Measurements from ENCODE around the gene CERKL.

The CERKL gene

DNA sequence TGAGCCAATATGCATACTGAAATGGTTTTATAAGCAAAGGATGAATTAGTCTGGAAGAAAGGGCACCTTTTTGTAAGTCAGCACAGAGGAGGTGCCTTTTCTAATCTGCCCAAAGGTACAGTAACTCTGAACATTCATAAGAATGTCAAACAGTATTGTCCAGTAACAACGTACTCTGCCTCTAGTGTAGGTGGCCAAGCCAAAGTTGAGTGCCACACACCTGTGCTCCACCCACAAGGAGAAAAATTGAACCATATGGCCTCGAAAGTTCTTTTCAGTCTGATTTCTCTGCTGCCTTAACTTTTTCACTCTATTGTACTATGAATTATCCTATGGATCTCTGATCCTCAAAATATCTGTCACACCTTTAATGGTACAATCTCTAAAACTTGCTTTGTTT lies 86.8 kb downstream of the CERKL start:
- TF ChIP-seq SIN3A (IDR thresholded peaks at IDR 0.05; ENCODE audit: borderline replicate concordance, insufficient read depth, low read length) (no peak), TAF1 (IDR thresholded peaks at IDR 0.05; ENCODE audit: borderline replicate concordance, insufficient read depth, low read length) (no peak), POLR2AphosphoS5 (IDR thresholded peaks at IDR 0.05; ENCODE audit: low read depth, low read length) (no peak), FOXP2 (optimal IDR thresholded peaks at IDR 0.05; ENCODE audit: borderline replicate concordance, extremely low read depth, extremely low read length, insufficient read depth) (no peak)
- TF ChIP-seq, protein P1, sequence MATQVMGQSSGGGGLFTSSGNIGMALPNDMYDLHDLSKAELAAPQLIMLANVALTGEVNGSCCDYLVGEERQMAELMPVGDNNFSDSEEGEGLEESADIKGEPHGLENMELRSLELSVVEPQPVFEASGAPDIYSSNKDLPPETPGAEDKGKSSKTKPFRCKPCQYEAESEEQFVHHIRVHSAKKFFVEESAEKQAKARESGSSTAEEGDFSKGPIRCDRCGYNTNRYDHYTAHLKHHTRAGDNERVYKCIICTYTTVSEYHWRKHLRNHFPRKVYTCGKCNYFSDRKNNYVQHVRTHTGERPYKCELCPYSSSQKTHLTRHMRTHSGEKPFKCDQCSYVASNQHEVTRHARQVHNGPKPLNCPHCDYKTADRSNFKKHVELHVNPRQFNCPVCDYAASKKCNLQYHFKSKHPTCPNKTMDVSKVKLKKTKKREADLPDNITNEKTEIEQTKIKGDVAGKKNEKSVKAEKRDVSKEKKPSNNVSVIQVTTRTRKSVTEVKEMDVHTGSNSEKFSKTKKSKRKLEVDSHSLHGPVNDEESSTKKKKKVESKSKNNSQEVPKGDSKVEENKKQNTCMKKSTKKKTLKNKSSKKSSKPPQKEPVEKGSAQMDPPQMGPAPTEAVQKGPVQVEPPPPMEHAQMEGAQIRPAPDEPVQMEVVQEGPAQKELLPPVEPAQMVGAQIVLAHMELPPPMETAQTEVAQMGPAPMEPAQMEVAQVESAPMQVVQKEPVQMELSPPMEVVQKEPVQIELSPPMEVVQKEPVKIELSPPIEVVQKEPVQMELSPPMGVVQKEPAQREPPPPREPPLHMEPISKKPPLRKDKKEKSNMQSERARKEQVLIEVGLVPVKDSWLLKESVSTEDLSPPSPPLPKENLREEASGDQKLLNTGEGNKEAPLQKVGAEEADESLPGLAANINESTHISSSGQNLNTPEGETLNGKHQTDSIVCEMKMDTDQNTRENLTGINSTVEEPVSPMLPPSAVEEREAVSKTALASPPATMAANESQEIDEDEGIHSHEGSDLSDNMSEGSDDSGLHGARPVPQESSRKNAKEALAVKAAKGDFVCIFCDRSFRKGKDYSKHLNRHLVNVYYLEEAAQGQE (IDR thresholded peaks at IDR 0.05; ENCODE audit: insufficient read depth in 1 of 2, low read depth in 2 of 2, low read length in 2 of 2): no peak

GRCh38 chr2:181566334-181567032 lies 90.4 kb downstream of the CERKL start:
- TF ChIP-seq, protein P1 (IDR thresholded peaks at IDR 0.05; ENCODE audit: insufficient read depth in 1 of 2, low read depth in 2 of 2, low read length in 2 of 2): no peak
- TF ChIP-seq TAF1 (IDR thresholded peaks at IDR 0.05; ENCODE audit: borderline replicate concordance, insufficient read depth, low read length) (no peak), FOXP2 (optimal IDR thresholded peaks at IDR 0.05; ENCODE audit: borderline replicate concordance, extremely low read depth, extremely low read length, insufficient read depth) (no peak), POLR2AphosphoS5 (IDR thresholded peaks at IDR 0.05; ENCODE audit: low read depth, low read length) (no peak), SIN3A (IDR thresholded peaks at IDR 0.05; ENCODE audit: borderline replicate concordance, insufficient read depth, low read length) (no peak)

GRCh38 chr2:181563101-181563692 lies 93.7 kb downstream of the CERKL start:
- no peak for TF ChIP-seq POLR2AphosphoS5 (IDR thresholded peaks at IDR 0.05; ENCODE audit: low read depth, low read length)
- TF ChIP-seq TAF1 (IDR thresholded peaks at IDR 0.05; ENCODE audit: borderline replicate concordance, insufficient read depth, low read length): no peak
- TF ChIP-seq, protein P1 (IDR thresholded peaks at IDR 0.05; ENCODE audit: insufficient read depth in 1 of 2, low read depth in 2 of 2, low read length in 2 of 2): no peak
- TF ChIP-seq FOXP2 (optimal IDR thresholded peaks at IDR 0.05; ENCODE audit: borderline replicate concordance, extremely low read depth, extremely low read length, insufficient read depth): no peak
- no peak for TF ChIP-seq SIN3A (IDR thresholded peaks at IDR 0.05; ENCODE audit: borderline replicate concordance, insufficient read depth, low read length)

DNA sequence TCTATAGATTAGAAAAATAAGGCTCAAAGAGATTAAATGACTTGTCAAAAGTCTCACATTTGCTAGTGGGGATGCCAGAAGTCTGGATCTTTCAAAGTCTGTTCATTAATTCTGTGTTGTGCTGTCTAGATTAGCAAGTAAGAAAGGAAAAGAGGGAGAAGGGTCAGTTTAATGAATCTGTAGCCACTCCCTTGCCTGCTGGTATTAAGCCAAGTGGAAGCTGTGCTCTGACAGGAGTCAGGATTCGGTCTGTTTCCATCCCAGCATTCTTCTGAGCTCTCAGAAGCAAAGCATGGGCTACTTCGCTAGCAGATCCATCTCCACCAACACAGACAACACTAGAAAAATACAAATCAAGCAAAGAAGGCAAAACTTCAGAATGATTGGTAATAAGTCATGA lies 98.5 kb downstream of the CERKL start:
- TF ChIP-seq FOXP2 (optimal IDR thresholded peaks at IDR 0.05; ENCODE audit: borderline replicate concordance, extremely low read depth, extremely low read length, insufficient read depth) (no peak), POLR2AphosphoS5 (IDR thresholded peaks at IDR 0.05; ENCODE audit: low read depth, low read length) (no peak), TAF1 (IDR thresholded peaks at IDR 0.05; ENCODE audit: borderline replicate concordance, insufficient read depth, low read length) (no peak), SIN3A (IDR thresholded peaks at IDR 0.05; ENCODE audit: borderline replicate concordance, insufficient read depth, low read length) (no peak)
- TF ChIP-seq, protein P1 (IDR thresholded peaks at IDR 0.05; ENCODE audit: insufficient read depth in 1 of 2, low read depth in 2 of 2, low read length in 2 of 2): no peak

Data from PFSK-1 (cell line).